Type B pancreatic cell (in vitro differentiated cells): Measurements from ENCODE around the gene SLC17A5. TPM values are rescaled to one million over a fixed set of nuclear protein-coding genes. Genes with fewer than 3 reads are reported as not detected.

Experiments
- DNase-seq: peaks from one replicate; pipeline ENCODE4 v3.0.0; 2021; ENCODE audit warnings: mixed read lengths; ENCODE audit not compliant: unreplicated experiment; ENCODE audit errors: extremely low spot score
- H3K27ac Mint-ChIP-seq: 2 replicates; pipeline ENCODE4 v1.8.0; 2021; ENCODE audit warnings: mild to moderate bottlenecking, mixed read lengths
- H3K27me3 Mint-ChIP-seq: 2 replicates; pipeline ENCODE4 v1.8.0; 2021; ENCODE audit warnings: mixed read lengths
- H3K36me3 Mint-ChIP-seq: 2 replicates; pipeline ENCODE4 v1.8.0; 2021; ENCODE audit warnings: mixed read lengths
- H3K4me1 Mint-ChIP-seq: one replicate; pipeline ENCODE4 v1.8.0; 2021; ENCODE audit warnings: mixed read lengths; ENCODE audit not compliant: unreplicated experiment
- H3K4me3 Mint-ChIP-seq: 2 replicates; pipeline ENCODE4 v1.8.0; 2021; ENCODE audit warnings: mild to moderate bottlenecking, mixed read lengths
- H3K9me3 Mint-ChIP-seq: 2 replicates; pipeline ENCODE4 v1.8.0; 2021; ENCODE audit warnings: mixed read lengths
- total RNA-seq: library from RNA; stranded (reverse); gene quantifications from 2 replicates; pipeline ENCODE4 v1.2.1, GENCODE V29; 2021; ENCODE audit warnings: low replicate concordance
- TF ChIP-seq, protein P1 (sequence below): fragments of 200-600 bp; sonication (generic); conservative IDR thresholded peaks from 2 replicates; pipeline ENCODE4 v1.5.0; 2021; ENCODE audit warnings: antibody characterized with exemption, mild to moderate bottlenecking

Gene SLC17A5
- total RNA-seq, 1 donor from 2014 or later = 9.7 TPM

GRCh38 chr6:73667798-73668197 is 14.0 kb upstream of the SLC17A5 start:
- Mint-ChIP-seq H3K36me3 (no peaks in the 10 kb centered on the region), H3K9me3 (no peaks in the 10 kb centered on the region), H3K4me3 (no peak overlapping the region), H3K4me1 (no peaks in the 10 kb centered on the region), H3K27ac (no peak overlapping the region), H3K27me3 (no peaks in the 10 kb centered on the region)
- TF ChIP-seq, protein P1, sequence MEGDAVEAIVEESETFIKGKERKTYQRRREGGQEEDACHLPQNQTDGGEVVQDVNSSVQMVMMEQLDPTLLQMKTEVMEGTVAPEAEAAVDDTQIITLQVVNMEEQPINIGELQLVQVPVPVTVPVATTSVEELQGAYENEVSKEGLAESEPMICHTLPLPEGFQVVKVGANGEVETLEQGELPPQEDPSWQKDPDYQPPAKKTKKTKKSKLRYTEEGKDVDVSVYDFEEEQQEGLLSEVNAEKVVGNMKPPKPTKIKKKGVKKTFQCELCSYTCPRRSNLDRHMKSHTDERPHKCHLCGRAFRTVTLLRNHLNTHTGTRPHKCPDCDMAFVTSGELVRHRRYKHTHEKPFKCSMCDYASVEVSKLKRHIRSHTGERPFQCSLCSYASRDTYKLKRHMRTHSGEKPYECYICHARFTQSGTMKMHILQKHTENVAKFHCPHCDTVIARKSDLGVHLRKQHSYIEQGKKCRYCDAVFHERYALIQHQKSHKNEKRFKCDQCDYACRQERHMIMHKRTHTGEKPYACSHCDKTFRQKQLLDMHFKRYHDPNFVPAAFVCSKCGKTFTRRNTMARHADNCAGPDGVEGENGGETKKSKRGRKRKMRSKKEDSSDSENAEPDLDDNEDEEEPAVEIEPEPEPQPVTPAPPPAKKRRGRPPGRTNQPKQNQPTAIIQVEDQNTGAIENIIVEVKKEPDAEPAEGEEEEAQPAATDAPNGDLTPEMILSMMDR = no peak
- DNase-seq = no peak

DNA sequence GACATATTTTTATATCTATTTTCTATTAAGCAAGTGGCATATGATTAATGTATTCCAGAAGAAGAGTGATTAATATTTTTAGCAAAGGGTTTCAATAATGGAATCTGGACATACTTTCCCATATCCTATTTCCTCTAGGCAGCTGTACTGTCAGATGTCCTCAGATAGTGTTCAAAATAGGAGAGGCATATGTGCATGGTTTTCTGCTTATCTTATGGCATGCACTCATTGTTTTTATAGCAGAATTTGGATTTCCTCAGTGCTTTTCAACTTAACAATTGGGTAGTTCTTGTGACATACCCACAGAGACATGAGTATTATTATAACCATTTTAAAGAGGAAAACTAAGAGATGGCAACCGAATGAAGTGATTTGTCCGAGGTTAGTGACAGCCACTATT is 12.6 kb upstream of the SLC17A5 start:
- TF ChIP-seq, protein P1 = no peak
- H3K27ac Mint-ChIP-seq = peak overlapping the region; percentile 40
- no peaks in the 10 kb centered on the region for H3K9me3 Mint-ChIP-seq
- DNase-seq = no peak
- H3K36me3 Mint-ChIP-seq = no peaks in the 10 kb centered on the region
- no peaks in the 10 kb centered on the region for H3K27me3 Mint-ChIP-seq
- H3K4me3 Mint-ChIP-seq = no peak overlapping the region
- H3K4me1 Mint-ChIP-seq = no peaks in the 10 kb centered on the region

DNA sequence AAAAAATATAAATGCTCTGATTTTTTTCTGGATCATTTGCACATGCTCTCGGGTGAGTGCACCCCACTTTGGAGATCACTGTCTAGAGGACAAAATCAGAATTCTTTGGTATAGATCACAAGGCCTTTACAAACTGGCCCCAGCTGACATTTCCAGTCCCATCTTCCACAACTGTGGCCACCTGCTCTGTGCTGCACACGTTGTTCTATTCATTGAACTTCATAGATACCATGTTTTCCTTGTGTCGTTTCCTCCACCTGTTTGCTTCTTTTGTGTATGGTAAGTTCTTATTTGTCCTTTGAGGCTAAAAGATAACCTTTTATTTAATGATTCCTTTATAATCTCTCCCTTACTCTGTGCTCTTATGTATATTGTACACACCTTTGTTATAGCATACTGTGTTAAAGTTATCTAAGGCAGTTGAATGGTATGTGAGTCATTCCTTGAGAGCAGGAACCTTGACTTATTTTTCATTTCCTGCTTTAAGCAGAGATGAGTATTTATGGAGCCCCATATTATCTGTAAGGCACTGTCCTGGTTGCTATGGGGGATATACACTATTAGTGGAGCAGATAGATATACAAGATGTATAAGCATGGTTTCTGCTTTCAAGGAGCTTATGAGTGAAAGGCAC is 12.0 kb upstream of the SLC17A5 start:
- no peaks in the 10 kb centered on the region for H3K27me3 Mint-ChIP-seq

DNA sequence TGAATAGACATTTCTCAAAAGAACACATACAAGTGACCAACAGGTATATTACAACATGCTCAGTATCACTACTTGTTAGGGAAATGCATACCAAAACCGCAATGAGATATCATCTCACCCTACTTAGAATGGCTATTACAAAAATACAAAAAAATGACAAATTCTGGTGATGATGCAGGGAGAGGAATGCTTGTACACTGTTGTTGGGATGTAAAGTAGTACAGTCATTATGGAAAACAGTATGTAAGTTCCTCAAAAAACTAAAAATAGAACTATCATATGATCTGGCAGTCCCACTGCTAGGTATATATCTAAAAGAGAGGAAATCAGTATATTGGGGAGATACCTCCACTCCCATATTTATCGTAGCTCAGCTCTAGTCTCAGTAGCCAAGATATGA is 10.9 kb upstream of the SLC17A5 start:
- no peaks in the 10 kb centered on the region for H3K9me3 Mint-ChIP-seq
- H3K27ac Mint-ChIP-seq = no peak overlapping the region
- TF ChIP-seq, protein P1 = no peak
- H3K4me3 Mint-ChIP-seq = no peak overlapping the region
- no peaks in the 10 kb centered on the region for H3K4me1 Mint-ChIP-seq
- H3K36me3 Mint-ChIP-seq = no peaks in the 10 kb centered on the region
- H3K27me3 Mint-ChIP-seq = no peaks in the 10 kb centered on the region
- no peak for DNase-seq

More for the DNA sequence above, 12.0 kb upstream of the SLC17A5 start:
- Mint-ChIP-seq H3K4me3 (no peak overlapping the region), H3K4me1 (no peaks in the 10 kb centered on the region), H3K9me3 (no peaks in the 10 kb centered on the region), H3K27ac (peak overlapping the region; percentile 40), H3K36me3 (no peaks in the 10 kb centered on the region)
- no peak for DNase-seq
- TF ChIP-seq, protein P1 = no peak

- H3K27ac Mint-ChIP-seq = peak overlapping the region; percentile 77
- H3K4me1 Mint-ChIP-seq = peaks cover 4% of the 10 kb centered on the region
- H3K36me3 Mint-ChIP-seq = no peaks in the 10 kb centered on the region
- H3K9me3 Mint-ChIP-seq = no peaks in the 10 kb centered on the region
- no peak overlapping the region for H3K4me3 Mint-ChIP-seq
- H3K27me3 Mint-ChIP-seq = no peaks in the 10 kb centered on the region
- no peak for DNase-seq
- TF ChIP-seq, protein P1 = no peak
These were observed 3.4 kb upstream of the SLC17A5 start for GRCh38 chr6:73657201-73657600.
